Measurements from ENCODE around the gene ATP13A4. TPM values are rescaled to one million over a fixed set of nuclear protein-coding genes. Genes with fewer than 3 reads are reported as not detected.

Gene ATP13A4
- total RNA-seq, 1 donor from 2014 or later: 47.2 TPM

DNA sequence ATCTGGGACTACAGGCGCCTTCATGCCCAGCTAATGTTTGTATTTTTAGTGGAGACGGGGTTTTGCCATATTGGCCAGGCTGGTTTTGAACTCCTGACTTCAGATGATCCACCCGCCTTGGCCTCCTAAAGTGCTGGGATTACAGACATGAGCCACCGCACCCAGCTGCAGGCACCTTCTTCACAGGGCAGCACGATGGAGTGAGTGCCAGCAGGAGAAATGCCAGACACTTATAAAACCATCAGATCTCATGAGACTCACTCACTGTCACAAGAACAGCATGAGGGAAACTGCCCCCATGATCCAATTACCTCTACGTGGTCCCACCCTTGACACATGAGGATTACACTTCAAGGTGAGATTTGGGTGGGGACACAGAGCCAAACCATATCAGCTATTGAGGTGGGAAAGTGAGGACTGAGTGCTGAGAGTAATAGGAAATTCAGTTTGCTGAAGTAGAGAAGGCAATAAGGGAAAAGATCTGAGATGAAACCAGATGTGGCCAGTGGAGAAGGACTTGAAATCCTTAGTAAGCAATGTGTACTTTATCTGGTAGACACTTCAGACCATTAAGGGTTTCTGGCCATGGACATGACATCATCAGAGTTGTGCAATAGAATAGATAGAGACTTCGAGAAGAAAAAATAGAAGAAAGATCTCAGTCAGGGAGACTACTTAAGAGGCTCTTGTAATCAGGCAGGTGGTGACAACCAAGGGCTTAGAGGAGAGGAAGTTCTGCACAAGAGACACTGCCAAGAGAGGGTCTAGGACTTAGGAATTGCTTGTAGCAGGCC is 158.0 kb downstream of the ATP13A4 start:
- no peak for DNase-seq (ENCODE audit: low spot score)

DNA sequence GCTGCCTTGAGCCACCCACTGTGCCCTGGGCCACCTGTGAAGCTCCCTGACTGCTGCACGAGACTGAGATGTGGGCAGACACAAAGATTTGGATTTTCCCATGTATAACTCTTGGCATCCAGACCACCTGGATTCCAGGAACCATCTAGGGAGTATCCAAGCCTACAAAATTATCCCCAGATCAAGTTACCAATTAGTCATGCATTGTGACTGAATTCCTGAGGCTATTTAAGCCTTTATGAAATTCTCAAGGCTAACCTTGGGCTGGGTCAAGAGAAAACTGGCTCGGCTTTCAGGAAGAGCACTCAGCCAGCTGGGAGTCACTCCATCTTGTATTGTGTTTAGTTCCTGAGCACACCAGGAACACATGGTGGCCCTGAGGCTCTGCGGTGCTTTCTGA is 162.8 kb downstream of the ATP13A4 start:
- DNase-seq (ENCODE audit: low spot score): no peak

DNA sequence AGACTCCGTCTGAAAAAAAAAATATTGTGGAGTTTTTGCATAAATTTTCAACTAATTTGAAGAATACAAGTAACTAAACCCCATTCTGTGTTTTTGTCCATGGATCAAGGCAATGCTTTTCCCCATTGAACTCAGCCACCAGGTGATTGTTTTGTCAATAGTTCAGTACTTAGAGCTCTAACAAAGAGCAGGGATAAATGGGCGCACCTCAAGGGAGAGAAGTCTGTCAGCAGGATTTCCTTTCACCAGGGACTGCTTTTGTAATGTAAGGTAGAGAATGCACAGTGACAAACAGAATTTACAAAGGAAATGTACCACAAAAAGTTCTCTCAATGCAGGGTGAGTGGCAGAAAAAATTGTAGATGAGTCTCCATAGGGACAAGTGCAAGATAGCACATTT is 165.4 kb downstream of the ATP13A4 start:
- DNase-seq (ENCODE audit: low spot score): no peak

DNA sequence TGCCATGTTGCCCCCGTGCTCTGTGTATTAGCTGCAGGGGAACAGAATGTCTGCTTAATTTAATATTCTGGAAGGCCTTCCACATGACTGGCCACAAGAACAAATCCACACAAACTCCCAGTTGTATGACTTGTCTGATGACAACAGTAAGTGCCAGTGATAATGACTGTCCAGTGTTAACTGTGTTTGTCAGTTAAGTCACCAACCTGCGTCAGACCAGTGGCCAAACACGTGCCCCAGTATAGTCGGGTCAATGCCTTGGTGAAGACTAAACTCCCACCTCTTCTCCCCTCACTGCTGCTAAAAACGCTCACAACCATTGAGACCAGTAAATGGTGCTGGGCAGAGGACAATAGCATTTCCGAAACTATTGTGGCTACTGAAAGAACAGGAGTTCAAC is 166.3 kb downstream of the ATP13A4 start:
- no peak for DNase-seq (ENCODE audit: low spot score)

DNA sequence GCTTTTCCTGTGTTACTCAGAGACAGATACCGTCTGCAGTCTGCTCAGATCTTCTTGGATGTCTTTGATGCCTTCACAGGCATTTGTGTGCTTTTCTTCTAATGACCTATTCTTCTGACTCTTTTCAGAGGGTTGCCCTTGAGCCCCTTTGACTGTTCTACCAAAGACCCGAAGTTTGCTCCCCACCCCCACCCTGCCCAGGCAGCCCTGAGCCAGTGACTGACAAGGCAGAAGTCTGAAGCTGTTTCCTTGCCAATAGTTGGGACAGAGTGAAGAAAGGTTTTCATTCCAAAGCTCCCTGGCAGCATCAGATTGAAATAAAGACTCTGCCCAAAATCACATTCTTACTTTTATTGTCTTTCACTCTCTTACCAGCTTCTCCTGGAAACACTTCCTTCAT is 167.1 kb downstream of the ATP13A4 start:
- DNase-seq (ENCODE audit: low spot score): no peak

DNA sequence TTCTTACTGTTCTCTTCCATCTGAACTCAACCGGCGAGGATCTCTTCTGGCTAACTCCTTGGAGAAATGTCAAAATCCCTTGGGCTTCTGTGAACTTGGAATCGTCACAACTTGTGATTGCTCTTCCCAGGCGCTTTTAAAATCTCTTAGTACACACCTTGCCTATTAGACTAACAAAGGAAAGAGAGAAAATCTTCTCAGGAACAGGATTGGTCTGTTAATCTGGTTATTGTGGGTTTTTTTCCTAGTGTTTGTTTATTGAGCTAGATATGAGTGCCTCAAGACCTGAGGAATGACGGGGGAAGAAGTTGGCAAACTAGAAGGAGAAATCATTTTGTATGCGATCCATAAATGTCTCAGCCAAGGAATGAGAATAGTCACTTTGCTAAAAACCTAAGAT is 176.0 kb downstream of the ATP13A4 start, which contains the start of gene ATP13A5:
Gene ATP13A5 (minus strand): TSS at position 48 of the 400 bp plus-strand sequence. CDS start 28 bp downstream, at position 20.
- no peak for DNase-seq (ENCODE audit: low spot score)

DNA sequence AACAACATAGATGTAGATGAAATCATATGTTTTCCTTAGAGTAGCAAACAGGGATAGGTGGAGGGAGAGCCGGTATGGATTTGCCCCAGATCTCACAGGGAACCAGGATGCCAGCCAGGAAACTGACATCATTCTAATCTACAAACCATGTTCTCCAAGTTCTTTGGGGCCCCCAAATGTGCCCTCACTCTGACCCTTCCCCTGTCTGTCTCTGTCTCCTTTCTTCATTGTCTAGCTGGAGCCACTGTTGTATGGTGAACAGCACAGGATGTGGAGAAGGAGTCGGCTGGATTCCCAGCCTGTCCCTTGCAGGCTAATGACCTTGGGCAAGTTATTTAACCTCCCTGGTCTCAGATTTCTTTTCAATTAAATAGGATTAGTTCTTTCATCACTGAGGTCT is 177.1 kb downstream of the ATP13A4 start:
- no peak for DNase-seq (ENCODE audit: low spot score)

DNA sequence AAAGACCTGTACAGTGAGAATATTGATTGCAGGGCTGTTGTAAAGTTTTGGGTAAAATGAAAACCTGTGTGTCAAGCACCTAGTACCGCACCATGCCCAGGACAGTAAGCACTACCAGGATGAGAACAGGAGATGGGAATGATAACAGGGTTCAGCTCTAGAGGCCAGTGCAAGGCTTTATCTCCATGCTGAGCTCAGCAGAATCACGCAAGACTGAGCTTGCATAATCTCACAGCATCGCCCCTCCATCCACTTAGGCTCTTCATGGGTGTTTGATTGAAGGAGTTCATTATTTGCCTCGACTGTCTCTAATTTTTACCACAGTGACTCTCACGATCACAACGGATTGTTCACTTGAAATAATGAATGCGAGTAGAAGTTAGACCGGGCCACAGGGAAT is 179.1 kb downstream of the ATP13A4 start:
- no peak for DNase-seq (ENCODE audit: low spot score)

DNA sequence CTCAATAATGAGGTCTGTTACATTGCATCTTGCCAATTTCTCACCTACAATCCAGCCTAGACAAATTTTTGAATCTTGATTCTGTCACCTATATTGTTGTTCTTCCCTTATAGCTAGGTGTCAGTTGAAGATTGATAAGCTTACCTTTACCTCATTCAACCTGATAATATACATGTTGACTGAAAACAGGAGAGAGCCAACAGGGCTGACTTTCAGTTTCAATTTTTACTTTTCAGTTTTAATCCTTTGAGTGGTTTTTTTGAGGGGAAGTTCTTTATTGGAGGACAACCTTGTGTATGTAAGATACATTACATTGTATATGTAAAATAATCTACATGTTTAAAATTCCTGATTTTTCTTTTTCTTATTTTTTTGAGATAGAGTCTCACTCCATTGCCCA is 181.9 kb downstream of the ATP13A4 start:
- DNase-seq (ENCODE audit: low spot score): no peak

DNA sequence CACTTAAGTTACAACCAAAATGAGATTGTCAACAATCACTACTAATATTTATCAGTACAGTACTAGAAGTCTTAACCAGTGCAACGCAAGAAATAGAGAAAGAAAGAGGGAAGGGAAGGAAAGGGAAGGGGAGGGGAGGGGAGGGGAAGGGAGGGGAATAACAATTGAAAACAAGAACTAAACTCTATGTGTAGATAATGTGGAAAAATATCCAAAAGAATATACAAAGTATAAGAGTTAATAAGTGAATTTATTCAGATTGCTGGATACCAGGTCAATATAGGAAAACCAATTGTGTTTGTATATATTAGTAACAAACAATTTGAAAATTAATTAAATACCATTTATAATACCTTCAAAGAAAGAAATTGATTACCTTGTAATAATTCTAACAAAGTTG is 186.8 kb downstream of the ATP13A4 start:
- DNase-seq (ENCODE audit: low spot score): no peak

DNA sequence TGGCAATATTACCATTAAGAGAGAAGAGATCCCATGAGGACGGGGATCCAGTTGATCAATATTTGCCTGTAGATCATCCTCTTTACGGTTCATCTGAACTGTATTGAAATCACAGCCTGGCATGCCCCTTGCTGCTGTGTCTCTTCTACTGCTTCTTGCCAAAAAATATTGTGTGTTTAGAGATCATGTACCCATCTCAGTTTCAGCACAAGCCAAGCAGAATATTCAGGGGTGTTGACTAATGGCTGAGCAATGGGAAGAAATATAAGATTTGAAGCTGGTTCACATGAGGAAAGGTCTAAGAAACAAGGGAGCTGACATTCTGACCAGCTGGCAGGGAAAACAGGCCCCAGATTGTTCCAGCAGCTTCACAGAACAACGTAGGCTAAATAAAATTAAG is 197.4 kb downstream of the ATP13A4 start:
- DNase-seq (ENCODE audit: low spot score): no peak

DNA sequence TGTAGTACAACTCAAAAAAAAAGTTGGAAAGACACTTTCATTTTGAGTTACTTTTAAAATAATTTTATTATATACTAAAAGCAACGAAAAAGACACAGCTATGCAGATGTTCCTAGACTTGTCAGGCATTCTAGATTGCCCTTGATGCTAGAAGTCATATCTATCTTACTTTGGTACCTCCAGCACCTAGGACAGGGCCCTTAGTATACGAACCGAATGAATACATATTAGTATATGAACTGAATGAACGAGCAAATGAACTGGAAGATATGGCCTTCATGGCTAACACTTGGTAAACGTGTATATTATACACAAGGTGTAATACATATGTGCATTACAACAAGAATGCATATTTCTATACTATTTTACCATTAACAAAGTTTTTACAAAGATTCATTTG is 200.3 kb downstream of the ATP13A4 start:
- DNase-seq (ENCODE audit: low spot score): no peak

Other genes starting within 250 kb of the ATP13A4 start
- gene ATP13A5, start 176.1 kb downstream of the ATP13A4 start, total RNA-seq: 0.86 TPM
- gene OPA1, start 38.3 kb upstream of the ATP13A4 start, total RNA-seq: 41.5 TPM